Measurements from ENCODE around the gene TRIM26. TPM values are rescaled to one million over a fixed set of nuclear protein-coding genes. Genes with fewer than 3 reads are reported as not detected.

The TRIM26 gene
- total RNA-seq, 4 donors from 2014 or later: 40.4 to 57.4 (median 50.7) TPM

GRCh38 chr6:30160785-30161531, 52.2 kb downstream of the TRIM26 start, which contains the start of gene TRIM10:
TRIM10 (minus strand) TSS chr6:30161211; CDS start chr6:30160858, 353 bp downstream.
- intact Hi-C loops (cut with DNase I; ENCODE audit: low total_unique reads): no loop called here
- 87 to 88% methylated on average over 4 of the region's 4 CpGs for WGBS, 2 donors
- TF ChIP-seq CTCF (IDR thresholded peaks at IDR 0.05) (no peak), POLR2A (IDR thresholded peaks at IDR 0.05) (no peak)

DNA sequence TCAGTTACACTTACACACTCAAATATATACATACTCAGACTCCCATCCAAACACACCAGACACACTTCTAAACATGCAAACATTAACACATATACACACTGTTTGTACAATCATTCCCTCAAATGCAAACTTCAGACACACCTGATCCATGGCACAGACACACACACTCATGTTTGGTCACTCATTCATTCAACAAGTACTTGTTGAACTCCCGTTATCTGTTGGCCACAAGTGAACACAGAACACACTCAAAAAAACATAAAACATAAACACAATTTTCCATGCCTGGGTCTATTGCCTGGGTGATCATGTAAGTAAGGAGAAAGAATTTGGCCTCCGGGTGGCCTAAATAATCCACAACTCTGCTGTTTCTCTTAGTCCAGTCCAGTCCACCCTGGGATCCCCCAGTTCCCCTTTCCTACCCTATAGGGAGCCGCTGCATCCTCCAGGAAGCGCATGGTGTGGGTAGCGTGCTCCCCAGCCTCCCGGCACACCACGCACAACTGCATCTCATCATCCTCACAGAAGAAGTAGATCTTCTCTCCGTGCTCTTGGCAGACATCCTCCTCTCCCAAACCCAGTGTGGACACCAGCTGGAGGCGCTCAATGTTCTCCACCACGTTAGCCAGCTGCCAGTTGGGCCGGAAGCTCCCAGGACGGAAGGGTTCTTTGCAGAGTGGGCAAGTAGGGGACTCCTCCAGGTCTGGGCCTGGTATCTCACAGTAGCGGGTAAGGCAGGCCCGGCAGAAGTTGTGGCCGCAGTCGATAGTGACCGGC, 53.0 kb downstream of the TRIM26 start:
- no peak for TF ChIP-seq CTCF (IDR thresholded peaks at IDR 0.05)
- TF ChIP-seq POLR2A (IDR thresholded peaks at IDR 0.05): no peak
- 86 to 93% methylated on average over 17 of the region's 17 CpGs for WGBS, 2 donors
- no peak overlapping the region for H3K4me3 ChIP-seq (ENCODE audit: low read depth, poor library complexity, severe bottlenecking)
- intact Hi-C loops (cut with DNase I; ENCODE audit: low total_unique reads): no loop called here
- no peak for DNase-seq (ENCODE audit: low spot score in 2 of 2)

More at GRCh38 chr6:30160785-30161531, 52.2 kb downstream of the TRIM26 start, which contains the start of gene TRIM10:
- H3K4me3 ChIP-seq (ENCODE audit: low read depth, poor library complexity, severe bottlenecking): no peak within 1 kb of the TSS
- no peak for DNase-seq (ENCODE audit: low spot score in 2 of 2)

DNA sequence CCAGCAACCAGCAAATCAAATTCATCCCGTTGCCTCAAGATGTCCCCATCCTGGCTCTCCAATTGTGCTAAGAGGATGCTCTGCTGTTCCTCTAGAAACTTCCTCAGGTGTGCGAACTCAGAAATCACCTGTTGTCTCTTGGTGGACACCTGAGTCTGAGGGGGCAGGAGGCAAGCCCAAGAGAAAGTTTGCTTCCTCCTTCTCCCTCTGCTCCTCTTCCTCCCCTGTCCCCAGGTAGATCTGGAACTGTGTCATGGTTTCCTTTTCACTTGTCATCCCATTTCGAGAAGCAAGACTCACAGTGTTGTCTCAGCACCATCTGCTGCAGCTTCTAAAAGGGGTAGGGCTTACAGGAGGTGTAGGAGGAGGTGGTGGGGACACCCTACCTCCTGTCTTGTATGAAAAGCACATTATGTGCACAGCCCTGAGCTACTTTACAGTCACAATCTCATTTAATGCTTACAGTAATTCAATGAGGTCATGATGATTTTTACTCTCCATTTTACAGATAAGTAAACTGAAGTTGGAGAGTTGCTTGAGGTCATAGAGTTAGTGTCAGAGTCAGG, 54.6 kb downstream of the TRIM26 start:
- WGBS, 2 donors: 49 to 75% methylated on average over 3 of the region's 3 CpGs
- no peak for TF ChIP-seq CTCF (IDR thresholded peaks at IDR 0.05)
- TF ChIP-seq POLR2A (IDR thresholded peaks at IDR 0.05): no peak
- DNase-seq (ENCODE audit: low spot score in 2 of 2): no peak

GRCh38 chr6:30157999-30158398, 55.2 kb downstream of the TRIM26 start:
- H3K4me3 ChIP-seq (ENCODE audit: low read depth, poor library complexity, severe bottlenecking): no peak overlapping the region
- intact Hi-C loops (cut with DNase I; ENCODE audit: low total_unique reads): no loop called here
- 88 to 90% methylated on average over 2 of the region's 2 CpGs for WGBS, 2 donors
- no peak for TF ChIP-seq CTCF (IDR thresholded peaks at IDR 0.05)
- DNase-seq (ENCODE audit: low spot score in 2 of 2): no peak

More for the DNA sequence above, 54.6 kb downstream of the TRIM26 start:
- intact Hi-C loops (cut with DNase I; ENCODE audit: low total_unique reads): no loop called here
- H3K4me3 ChIP-seq (ENCODE audit: low read depth, poor library complexity, severe bottlenecking): no peak overlapping the region

DNA sequence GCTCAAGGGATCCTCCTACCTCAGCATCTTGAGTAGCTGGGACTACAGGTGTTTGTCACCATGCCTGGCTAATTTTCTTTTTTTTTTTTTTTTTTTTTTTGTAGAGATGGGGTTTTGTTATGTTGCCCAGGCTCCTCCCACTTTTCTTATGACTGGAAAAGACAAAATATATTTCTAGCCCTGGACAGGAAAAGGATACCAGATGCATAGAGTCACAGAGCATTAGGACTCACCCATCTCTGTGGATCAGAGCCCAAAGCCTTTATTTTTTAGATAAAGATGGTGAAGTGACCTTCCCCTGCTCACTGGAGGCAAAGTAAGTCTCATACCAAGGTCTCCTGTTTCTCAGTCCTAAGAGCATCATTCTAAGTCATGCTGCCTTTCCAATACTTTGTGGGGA, 55.6 kb downstream of the TRIM26 start:
- TF ChIP-seq POLR2A (IDR thresholded peaks at IDR 0.05) (no peak), CTCF (IDR thresholded peaks at IDR 0.05) (no peak)
- intact Hi-C loops (cut with DNase I; ENCODE audit: low total_unique reads): no loop called here
- DNase-seq (ENCODE audit: low spot score in 2 of 2): no peak
- no peak overlapping the region for H3K4me3 ChIP-seq (ENCODE audit: low read depth, poor library complexity, severe bottlenecking)

Measured in lower leg skin (tissue), 4 donors.